Activated CD8-positive, alpha-beta memory T cell treated with anti-CD3 and anti-CD28 coated beads for 1 hour (primary cell): ENCODE data around the gene DAAM1.

ENCODE experiments used
- DNase-seq, 2 donors: peaks; one replicate each; pipeline ENCODE4 v3.0.0-alpha.2; 2020; ENCODE audit warnings: low read depth in 1 of 2; ENCODE audit errors: extremely low read depth in 1 of 2

The DAAM1 gene

DNA sequence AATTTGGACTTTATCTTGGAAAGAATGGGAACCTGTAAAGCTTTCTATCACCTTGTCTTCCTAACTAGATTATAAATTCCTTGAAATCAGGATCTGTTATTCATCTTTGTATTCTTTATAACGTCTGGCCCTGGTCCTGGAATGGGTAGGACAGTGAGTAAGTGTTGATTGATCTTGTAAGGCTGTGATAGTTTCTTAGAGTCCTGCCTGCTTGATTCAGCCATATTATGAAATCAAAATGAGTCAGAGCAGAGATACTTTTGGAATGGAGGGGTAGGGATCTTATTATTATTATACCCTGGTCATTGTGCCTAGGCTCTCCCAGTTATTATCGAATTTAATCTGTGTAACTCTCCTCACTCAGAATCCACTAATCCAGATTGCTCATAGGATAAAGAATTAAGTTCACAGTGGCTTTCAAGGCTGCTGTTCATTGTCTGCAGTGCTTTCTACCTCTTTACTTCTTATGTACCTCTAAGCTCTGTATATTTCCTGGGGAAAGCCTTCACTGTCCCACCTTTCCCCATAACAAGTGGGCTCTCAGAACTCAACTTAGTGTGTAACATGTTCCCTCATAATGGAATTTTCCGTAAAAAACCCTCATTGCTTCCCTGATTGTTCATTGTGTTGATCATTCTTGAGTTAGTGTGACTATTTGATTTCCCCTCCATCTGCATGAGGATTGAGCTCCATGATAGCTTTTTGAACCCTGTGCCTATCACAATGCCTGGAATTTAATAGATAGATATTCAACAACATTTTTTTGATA is 93.3 kb downstream of the DAAM1 start:
- no peak for DNase-seq

DNA sequence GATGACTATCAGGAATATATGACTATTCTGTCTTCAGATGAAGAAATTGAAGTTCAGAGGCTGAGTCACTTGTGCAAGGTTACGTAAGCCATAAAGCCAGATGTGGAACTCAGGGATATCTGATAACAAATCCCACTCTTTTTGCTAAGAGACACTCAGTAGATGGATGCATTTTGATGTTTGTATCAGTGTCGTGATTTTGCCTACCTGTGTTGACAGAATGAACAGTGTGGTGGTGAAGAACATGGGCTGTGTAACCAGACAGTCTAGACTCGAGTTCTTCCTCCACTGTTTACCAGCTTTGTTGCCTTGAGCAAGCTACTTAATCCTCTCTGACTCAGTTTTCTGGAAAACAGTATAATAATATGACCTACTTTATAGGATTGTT is 93.9 kb downstream of the DAAM1 start:
- no peak for DNase-seq

DNA sequence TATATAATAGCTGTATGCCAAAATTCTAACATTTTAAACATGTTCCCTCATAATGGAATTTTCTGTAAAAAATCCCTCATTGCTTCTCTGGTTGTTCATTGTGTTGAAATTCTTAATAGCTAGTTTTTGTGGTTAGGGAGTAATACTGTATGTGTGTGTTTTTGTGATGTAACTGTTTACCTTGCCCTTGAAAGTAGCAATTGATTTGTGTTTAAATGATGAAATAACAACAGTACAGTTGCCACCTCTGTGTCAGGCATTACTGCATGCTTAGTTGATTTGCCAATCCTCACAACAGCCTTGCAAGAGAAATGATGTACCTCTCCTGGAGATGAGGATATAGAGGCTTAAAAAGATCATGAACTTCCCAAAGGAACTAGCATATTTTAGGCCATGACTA is 94.9 kb downstream of the DAAM1 start:
- DNase-seq = no peak

DNA sequence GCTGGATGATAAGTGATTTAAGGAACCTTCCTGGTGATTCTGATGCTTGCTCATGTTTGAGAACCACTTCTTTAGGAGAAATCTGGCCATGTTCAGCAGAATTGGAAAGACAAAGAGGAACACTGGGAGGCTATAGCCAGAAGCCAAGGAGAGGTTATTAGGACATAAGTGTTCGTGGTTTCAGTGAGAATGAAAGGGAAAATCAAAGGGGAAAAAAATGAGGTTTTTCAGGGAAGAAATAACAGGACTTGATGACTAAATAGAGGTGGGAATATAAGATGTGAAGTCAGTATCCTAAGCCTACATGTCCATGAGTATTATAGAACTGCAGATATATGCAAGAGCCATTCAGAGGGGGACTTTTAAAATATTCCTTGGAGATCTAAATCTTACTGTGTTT is 95.6 kb downstream of the DAAM1 start:
- no peak for DNase-seq

DNA sequence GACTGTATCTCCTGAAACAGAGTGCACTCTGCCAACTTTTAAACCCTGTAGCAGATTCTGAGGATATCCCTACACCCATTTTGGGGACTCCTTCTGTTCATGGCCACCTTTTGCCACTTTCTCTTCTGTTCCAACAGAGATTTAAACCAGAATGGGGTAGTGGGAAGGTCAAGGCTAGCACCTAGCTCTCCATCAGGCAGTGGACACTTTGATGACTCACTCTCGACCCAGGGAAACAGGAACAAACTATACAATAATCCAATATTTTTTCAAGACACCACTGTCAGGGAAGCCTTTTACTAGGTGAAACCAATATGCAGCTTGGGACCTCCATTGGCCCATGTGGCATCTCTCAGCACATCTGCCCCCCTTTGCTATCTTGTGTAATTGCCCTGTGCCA is 103.6 kb downstream of the DAAM1 start:
- no peak for DNase-seq

DNA sequence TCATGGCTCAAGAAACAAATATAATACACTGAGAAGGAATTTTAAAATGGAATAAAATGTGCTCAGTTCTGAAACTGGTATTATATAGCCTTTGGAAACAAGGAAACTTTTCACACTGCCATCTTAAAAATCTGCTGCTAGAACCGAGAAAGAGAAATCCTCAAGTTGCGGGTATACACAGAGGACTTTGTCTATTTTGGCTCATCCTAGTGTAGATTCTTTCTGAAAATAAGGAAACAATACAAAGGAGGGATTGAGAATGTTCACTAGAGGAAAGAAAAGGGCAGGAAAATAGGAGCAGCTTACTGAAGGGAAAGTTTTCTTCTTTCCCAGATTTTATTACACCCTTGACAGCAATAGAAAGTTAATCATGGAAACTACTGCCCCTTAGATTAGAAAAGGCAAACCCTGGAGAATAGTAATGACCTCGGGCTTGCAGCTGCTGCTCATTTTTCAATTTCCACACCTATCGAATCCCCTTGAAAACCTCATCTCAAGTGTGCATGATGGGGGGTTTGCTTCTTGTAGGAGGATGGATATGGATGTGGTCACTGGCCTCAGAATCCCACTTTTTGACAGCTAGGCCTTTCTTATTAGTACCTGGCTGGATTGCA is 104.6 kb downstream of the DAAM1 start:
- no peak for DNase-seq

DNA sequence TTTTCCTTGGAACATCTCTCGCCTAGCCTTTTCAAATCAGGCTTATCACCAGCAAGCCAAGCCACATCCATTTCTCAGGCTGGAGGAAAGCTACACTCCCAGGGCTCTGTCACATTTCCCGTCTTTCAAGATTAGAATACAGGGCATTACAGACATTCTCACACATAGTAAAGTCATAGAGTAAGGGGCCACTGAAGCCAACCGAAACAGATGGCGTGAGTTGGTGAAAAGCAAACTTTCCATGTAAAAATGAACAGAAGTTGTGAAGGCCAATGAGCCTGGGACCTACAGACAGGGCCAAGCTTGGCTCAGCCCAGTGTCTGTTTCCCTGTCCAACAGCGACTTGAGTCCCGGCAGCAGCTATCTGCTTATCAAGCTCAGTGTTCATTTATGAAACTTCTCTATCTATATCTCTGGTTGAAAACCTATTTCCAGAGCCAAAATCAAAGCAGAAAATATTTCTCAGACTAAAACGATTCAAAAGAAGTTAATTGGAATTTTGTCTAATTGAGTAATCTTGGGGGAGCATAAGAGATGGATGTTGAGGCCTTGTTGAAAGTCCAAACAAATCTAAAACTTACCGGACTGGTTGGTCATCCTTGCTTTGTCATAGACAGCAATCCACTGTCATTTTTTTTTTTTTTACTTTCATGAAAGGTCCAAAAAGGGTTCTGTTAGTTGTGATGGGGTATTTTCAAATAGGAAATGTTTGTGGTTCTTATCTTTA is 105.6 kb downstream of the DAAM1 start:
- no peak for DNase-seq

DNA sequence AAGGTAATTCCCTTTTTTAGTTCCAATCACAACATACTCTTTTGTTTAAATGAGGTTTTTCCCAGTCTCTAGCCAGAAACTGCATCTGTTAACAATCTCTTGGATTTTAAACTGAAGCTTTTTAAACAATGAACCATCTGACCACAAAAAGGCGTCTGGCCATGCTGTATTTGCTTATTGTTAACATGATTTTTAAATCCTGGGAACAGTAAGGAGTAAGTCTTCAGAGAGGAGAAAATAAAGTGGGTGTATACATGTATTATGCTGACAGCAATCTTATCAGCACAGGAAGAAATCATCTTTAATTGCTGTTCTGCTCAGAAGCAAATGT is 106.2 kb downstream of the DAAM1 start:
- DNase-seq = no peak

DNA sequence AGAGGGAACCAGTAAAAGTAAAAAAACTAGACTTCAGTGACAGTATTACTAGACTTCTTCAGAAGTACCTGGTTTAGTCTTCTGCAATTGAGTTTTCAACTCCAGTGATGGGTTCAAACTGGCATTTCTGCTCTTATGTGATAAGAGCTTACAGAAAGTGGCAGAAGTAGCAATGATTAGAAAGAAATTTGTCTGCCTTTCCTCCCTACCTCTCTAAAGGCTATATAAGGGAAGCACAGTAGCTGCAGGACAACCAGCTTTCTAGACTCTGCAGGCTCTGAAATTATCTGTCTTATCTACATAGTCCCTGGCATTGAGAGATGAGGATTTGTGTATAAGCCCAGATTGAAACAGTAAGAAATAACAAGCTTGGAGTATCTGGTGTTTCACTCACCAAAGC is 107.5 kb downstream of the DAAM1 start:
- no peak for DNase-seq

DNA sequence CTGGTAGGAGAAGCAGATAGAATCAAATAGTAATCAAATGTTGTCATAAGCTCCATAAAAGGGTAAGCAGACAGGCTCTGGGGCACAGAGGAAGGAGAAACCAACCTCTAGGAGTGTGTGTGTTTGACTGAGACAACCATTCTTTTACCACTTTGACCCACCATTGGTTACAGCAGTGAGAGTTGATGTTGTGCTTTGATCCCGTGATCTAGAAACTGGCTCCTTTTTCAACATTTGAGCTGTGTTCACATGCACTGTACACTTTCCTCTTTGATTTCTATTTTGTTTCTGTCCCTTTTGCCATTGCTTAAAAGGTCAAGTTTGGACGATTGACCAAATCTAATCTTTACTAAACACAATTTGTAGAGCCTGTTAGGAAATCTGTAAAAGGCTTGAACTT is 108.0 kb downstream of the DAAM1 start:
- DNase-seq = no peak

DNA sequence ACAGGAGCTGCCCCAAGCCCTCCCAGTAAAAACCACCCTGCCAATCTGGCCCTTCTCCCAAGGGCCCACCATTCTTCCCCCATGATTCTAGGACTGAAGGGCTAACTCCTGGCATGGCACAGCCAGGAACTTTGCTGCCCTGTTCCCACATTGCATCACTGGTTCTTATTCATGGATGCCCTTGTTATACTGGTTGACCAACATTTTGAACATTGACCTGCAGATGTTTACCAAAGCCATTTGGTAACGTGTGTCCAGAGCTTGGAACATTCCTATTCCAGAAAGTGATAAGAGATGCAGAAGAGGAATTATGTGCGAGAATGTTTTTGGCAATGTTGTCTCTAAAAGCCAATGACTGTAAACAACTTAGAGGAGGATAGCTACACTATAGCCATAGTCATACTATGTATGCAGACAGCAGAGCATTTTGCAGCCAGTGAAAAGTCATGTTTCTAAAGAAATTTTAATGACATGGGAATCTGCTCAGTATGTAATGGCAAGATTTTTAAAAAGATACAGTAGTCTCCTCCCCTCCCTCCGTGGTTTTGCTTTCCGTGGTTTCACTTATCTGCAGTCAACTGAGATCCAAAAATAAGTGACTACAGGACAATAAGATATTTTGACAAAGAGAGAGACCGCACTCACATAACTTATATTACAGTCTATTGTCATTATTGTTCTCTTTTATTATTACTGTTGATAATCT is 108.8 kb downstream of the DAAM1 start:
- no peak for DNase-seq

DNA sequence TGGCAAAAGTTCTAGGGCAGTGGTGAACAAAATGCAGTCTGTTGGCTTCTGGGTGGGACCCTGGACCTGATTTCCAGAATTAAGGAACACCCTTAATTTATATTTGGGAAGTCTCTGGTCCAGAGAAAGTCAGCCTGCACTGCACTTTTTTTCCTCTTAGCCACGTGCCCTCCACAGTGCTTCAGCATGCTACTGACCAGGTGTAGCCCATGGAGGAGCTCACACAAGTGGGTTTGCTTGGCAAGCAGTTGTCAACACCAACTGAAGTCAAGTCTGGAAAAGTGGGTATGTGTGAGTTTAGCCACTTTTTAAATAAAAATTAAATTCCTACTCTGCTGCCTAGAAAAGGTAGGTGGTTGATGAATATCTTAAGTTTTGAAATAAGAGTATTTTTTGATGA is 111.3 kb downstream of the DAAM1 start:
- no peak for DNase-seq

DNA sequence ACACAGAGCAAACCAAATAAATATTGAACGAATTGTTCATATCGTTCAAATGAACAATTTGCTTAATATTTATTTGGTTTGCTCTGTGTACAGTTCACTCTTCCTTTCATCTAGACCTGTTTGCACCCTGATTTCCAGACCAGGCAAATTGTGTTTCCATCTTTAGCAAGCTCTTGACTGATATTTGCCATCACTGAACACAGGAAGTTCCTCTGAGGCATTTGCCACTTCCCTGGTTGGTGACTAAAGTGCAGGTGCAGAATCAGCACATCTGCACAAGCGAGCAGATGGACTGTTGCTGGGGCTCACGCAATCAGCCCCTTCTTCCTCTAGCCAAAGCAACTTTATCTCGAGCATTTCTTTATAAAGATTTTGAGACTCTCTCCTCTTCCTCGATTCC is 112.9 kb downstream of the DAAM1 start:
- DNase-seq = no peak

DNA sequence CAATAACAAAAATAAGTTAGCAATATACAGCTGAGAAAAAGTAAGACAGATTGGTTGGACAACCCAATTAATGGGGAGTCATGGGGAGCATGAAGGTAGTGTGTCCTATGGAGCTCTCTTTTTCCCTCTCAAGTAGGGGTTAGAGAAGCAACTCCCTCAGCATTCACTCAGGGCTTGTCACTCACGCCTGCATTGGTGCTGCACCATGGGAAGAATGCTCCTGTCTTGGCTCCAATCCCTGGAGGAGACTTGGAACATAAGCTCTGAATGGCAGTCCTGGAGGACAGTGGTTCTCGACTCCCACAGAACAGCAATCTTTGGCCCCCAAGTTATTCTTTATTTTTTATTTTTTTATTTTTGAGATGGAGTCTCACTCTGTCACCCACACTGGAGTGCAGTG is 113.8 kb downstream of the DAAM1 start:
- DNase-seq = no peak

DNA sequence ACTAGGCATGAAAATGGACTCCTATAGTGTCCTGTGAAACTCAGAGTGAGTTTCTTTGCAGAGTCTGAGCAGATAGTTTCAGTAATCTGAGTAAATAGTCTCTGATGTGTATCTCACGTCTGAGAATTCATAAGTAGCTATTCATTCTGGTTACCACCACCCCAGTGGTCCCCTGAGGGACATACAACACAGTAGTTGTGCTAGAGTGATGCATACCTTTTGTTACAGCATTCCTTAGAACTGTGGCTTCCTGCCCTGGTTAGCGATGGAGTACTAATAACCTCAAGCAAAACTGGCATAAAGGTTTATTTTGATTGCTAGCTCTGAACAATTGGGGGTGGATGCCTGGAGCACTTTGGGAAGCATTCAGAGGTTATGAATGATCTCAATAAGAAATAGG is 114.7 kb downstream of the DAAM1 start:
- DNase-seq = no peak

DNA sequence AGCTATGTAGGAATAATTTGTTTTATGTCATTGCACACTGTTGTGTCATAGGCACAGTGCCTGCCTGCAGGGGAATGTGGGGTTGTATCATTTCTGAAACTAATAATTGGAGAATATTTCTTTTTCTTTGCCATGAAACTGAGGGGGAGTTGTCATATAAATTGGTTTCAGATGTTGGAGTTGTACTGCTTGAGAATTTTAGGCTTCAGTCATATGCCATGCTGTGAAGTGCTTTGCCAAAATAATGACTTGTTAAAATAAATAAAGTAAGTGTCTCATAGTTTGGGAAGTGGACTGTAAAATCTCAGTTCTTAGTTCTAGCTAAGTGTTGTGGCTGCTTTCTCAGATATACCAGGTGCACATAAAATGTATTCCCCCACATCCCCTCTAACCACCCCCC is 116.8 kb downstream of the DAAM1 start:
- DNase-seq = no peak

DNA sequence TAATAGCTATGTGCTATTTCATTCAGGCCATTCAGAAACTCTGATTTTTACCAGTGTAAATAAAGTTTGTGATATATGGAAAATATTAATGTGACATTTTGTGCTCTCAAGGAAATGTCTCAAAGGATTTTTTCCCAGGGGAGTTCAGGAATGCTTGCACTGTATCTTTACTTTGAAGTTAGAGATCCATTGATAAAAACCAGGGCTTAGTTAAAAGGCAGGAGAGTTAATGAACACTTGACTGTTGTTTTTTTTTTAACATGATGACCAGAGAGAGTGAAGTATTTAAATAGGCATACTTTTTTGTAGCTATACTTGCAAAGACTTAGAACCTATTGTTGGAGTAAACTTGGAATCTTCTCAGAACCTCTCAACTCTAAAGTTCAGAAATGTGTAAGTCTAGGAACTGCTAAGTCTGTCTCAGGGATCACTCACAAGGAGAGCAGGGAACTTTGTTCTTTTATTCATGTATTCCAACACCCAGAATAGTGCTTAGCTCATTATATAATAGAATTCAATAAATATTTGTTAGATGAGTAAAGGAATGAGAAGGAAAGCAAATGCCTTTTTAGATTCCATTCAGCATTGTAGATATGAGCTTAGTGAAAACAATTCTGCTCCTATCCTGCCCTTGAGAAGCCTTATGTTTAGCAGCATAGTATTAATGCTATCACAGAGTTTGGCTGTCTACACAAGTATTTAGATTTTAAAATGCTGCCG is 117.5 kb downstream of the DAAM1 start:
- no peak for DNase-seq

DNA sequence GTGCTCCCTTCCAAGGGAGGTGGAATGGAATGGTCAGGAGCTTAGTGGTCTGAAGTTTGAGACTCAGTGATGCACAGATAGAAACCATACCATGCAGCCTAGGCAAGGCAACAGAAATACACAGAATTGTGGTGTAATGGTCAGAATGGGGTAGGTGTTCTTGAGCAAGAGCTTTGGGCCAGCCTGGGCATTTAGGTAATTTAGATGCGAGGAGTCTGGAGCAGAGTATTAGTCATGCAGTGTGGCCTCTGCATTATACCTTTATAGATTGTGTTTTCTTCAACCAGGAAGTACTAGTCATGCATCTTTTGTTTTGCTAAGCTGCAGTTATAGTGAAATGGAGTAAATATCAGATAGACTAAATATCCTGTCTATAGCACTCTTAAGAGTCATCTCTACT is 118.3 kb downstream of the DAAM1 start:
- no peak for DNase-seq

DNA sequence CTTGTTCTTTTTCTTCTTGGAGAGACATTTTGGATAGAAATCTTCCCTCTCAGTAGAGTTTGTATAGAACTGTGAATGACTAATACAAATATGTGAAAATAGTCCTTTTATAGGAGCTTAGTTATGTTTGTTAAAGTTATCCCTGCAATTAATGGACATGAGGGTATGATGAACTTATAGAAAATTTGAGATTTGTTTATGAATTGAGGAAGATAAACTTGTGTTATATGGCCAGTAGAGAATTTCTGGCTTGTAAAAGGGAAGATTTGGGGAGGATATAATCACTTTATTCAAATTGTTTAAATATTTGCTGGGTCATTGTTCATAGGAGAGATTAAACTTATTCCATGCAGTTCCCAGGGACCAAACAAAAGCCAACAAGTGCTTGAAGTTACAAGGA is 119.6 kb downstream of the DAAM1 start:
- DNase-seq = no peak

DNA sequence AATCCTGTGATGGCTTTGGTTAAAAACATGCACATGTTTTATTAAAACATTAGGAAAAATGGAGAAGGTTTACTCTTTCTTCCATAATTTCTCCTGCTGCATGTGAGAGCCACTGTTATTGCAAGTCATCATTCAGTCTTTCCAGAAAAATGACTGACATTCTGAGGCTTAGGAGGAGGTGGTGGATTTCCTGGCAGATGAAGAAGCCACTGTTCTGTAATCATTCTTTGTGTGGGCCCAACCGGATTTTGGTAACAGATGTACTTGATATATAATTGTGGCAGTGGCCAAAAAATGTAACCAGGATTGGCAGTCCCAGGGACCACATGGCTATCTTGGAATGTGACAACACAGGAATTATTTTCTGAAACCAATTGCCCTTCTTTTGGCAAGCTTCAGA is 120.2 kb downstream of the DAAM1 start:
- DNase-seq = no peak

DNA sequence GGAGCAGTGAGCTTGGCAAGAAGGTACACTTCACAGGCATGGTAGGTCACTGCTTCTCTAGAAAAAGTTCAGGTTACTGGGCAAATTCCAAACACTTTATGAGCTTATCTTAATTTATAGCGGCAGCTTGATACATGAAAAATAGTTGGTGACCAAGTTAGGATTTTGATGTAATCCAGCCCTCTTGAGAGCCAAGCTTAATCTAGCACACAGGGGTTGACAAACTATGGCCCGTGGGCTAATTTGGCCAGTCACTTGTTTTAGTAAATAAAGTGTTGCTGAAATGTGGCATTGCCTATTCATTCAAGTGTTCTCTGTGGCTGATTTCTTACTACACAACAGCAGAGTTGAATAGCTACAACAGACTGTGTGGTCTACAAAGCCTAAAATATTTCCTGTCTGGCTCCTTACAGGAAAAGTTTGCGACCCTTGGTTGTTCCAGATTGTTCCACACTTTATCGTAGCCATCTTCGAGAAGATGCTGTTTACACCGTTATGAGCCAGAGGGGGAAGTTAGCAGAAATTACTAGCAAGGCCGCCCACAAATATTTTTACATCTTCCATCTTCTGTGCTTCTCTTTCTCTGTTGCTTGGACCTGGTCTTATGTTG is 120.9 kb downstream of the DAAM1 start:
- no peak for DNase-seq
